ENCODE data around the gene EYS.

Gene EYS

GRCh38 chr6:63821442-63821841 is 1885.6 kb downstream of the EYS start:
- H3K4me3 ChIP-seq (ENCODE audit: low read depth, low read length), result no peak overlapping the region
- H3K4me1 ChIP-seq (ENCODE audit: control insufficient read depth, insufficient read depth, low read length), result peaks cover 8% of the 10 kb centered on the region; the same call in 1 of the 2 replicates
- H3K9ac ChIP-seq (ENCODE audit: low read length), result no peak overlapping the region
- H3K9me3 ChIP-seq (ENCODE audit: control insufficient read depth, insufficient read depth, low read depth, low read length), result no peaks in the 10 kb centered on the region
- H3K36me3 ChIP-seq (ENCODE audit: control insufficient read depth, insufficient read depth, low read length), result no peaks in the 10 kb centered on the region
- no peaks in the 10 kb centered on the region for H3K27me3 ChIP-seq (ENCODE audit: control insufficient read depth, insufficient read depth, low read length)
- no peak overlapping the region for H3K27ac ChIP-seq (ENCODE audit: low read depth, low read length)

GRCh38 chr6:63819831-63820230 is 1887.2 kb downstream of the EYS start:
- Histone ChIP-seq H3K27me3 (ENCODE audit: control insufficient read depth, insufficient read depth, low read length) (no peaks in the 10 kb centered on the region), H3K9me3 (ENCODE audit: control insufficient read depth, insufficient read depth, low read depth, low read length) (no peaks in the 10 kb centered on the region), H3K36me3 (ENCODE audit: control insufficient read depth, insufficient read depth, low read length) (no peaks in the 10 kb centered on the region), H3K4me1 (ENCODE audit: control insufficient read depth, insufficient read depth, low read length) (peaks cover 8% of the 10 kb centered on the region; the same call in 1 of the 2 replicates), H3K27ac (ENCODE audit: low read depth, low read length) (no peak overlapping the region), H3K4me3 (ENCODE audit: low read depth, low read length) (no peak overlapping the region), H3K9ac (ENCODE audit: low read length) (no peak overlapping the region)

GRCh38 chr6:63817492-63818050 is 1889.5 kb downstream of the EYS start:
- no peak overlapping the region for H3K4me3 ChIP-seq (ENCODE audit: low read depth, low read length)

GRCh38 chr6:63816982-63817436 is 1890.0 kb downstream of the EYS start:
- no peak overlapping the region for H3K27ac ChIP-seq (ENCODE audit: low read depth, low read length)
- no peak overlapping the region for H3K9ac ChIP-seq (ENCODE audit: low read length)
- H3K4me3 ChIP-seq (ENCODE audit: low read depth, low read length), result no peak overlapping the region

More at GRCh38 chr6:63817492-63818050, 1889.5 kb downstream of the EYS start:
- no peaks in the 10 kb centered on the region for H3K9me3 ChIP-seq (ENCODE audit: control insufficient read depth, insufficient read depth, low read depth, low read length)
- H3K9ac ChIP-seq (ENCODE audit: low read length), result no peak overlapping the region
- H3K27ac ChIP-seq (ENCODE audit: low read depth, low read length), result no peak overlapping the region
- H3K27me3 ChIP-seq (ENCODE audit: control insufficient read depth, insufficient read depth, low read length), result no peaks in the 10 kb centered on the region
- peaks cover 5% of the 10 kb centered on the region; the same call in 1 of the 2 replicates for H3K4me1 ChIP-seq (ENCODE audit: control insufficient read depth, insufficient read depth, low read length)
- H3K36me3 ChIP-seq (ENCODE audit: control insufficient read depth, insufficient read depth, low read length), result no peaks in the 10 kb centered on the region

GRCh38 chr6:63816401-63816981 is 1890.5 kb downstream of the EYS start:
- H3K4me1 ChIP-seq (ENCODE audit: control insufficient read depth, insufficient read depth, low read length), result peaks cover 5% of the 10 kb centered on the region; the same call in 1 of the 2 replicates
- H3K36me3 ChIP-seq (ENCODE audit: control insufficient read depth, insufficient read depth, low read length), result no peaks in the 10 kb centered on the region
- no peak overlapping the region for H3K4me3 ChIP-seq (ENCODE audit: low read depth, low read length)
- H3K9ac ChIP-seq (ENCODE audit: low read length), result no peak overlapping the region
- no peaks in the 10 kb centered on the region for H3K9me3 ChIP-seq (ENCODE audit: control insufficient read depth, insufficient read depth, low read depth, low read length)
- no peaks in the 10 kb centered on the region for H3K27me3 ChIP-seq (ENCODE audit: control insufficient read depth, insufficient read depth, low read length)
- no peak overlapping the region for H3K27ac ChIP-seq (ENCODE audit: low read depth, low read length)

More at GRCh38 chr6:63816982-63817436, 1890.0 kb downstream of the EYS start:
- H3K27me3 ChIP-seq (ENCODE audit: control insufficient read depth, insufficient read depth, low read length), result no peaks in the 10 kb centered on the region
- no peaks in the 10 kb centered on the region for H3K36me3 ChIP-seq (ENCODE audit: control insufficient read depth, insufficient read depth, low read length)
- H3K9me3 ChIP-seq (ENCODE audit: control insufficient read depth, insufficient read depth, low read depth, low read length), result no peaks in the 10 kb centered on the region
- peaks cover 5% of the 10 kb centered on the region; the same call in 1 of the 2 replicates for H3K4me1 ChIP-seq (ENCODE audit: control insufficient read depth, insufficient read depth, low read length)

- Histone ChIP-seq H3K9me3 (ENCODE audit: control insufficient read depth, insufficient read depth, low read depth, low read length) (no peaks in the 10 kb centered on the region), H3K27me3 (ENCODE audit: control insufficient read depth, insufficient read depth, low read length) (no peaks in the 10 kb centered on the region), H3K27ac (ENCODE audit: low read depth, low read length) (no peak overlapping the region), H3K9ac (ENCODE audit: low read length) (no peak overlapping the region), H3K4me3 (ENCODE audit: low read depth, low read length) (no peak overlapping the region), H3K36me3 (ENCODE audit: control insufficient read depth, insufficient read depth, low read length) (no peaks in the 10 kb centered on the region), H3K4me1 (ENCODE audit: control insufficient read depth, insufficient read depth, low read length) (peaks cover 5% of the 10 kb centered on the region; the same call in 1 of the 2 replicates)
Measured at GRCh38 chr6:63814459-63814858, 1892.6 kb downstream of the EYS start.

GRCh38 chr6:63813566-63814120 is 1893.4 kb downstream of the EYS start:
- Histone ChIP-seq H3K9ac (ENCODE audit: low read length) (no peak overlapping the region), H3K27me3 (ENCODE audit: control insufficient read depth, insufficient read depth, low read length) (no peaks in the 10 kb centered on the region), H3K27ac (ENCODE audit: low read depth, low read length) (no peak overlapping the region), H3K4me1 (ENCODE audit: control insufficient read depth, insufficient read depth, low read length) (peaks cover 5% of the 10 kb centered on the region; the same call in 1 of the 2 replicates), H3K36me3 (ENCODE audit: control insufficient read depth, insufficient read depth, low read length) (no peaks in the 10 kb centered on the region), H3K4me3 (ENCODE audit: low read depth, low read length) (no peak overlapping the region), H3K9me3 (ENCODE audit: control insufficient read depth, insufficient read depth, low read depth, low read length) (no peaks in the 10 kb centered on the region)

- no peaks in the 10 kb centered on the region for H3K27me3 ChIP-seq (ENCODE audit: control insufficient read depth, insufficient read depth, low read length)
Measured at GRCh38 chr6:63808576-63808975, 1898.5 kb downstream of the EYS start.

GRCh38 chr6:63807056-63807455 is 1900.0 kb downstream of the EYS start:
- H3K9ac ChIP-seq (ENCODE audit: low read length), result no peak overlapping the region

More at GRCh38 chr6:63808576-63808975, 1898.5 kb downstream of the EYS start:
- Histone ChIP-seq H3K9ac (ENCODE audit: low read length) (no peak overlapping the region), H3K36me3 (ENCODE audit: control insufficient read depth, insufficient read depth, low read length) (no peaks in the 10 kb centered on the region), H3K4me1 (ENCODE audit: control insufficient read depth, insufficient read depth, low read length) (peaks cover 11% of the 10 kb centered on the region; the same call in 1 of the 2 replicates), H3K4me3 (ENCODE audit: low read depth, low read length) (no peak overlapping the region), H3K27ac (ENCODE audit: low read depth, low read length) (no peak overlapping the region), H3K9me3 (ENCODE audit: control insufficient read depth, insufficient read depth, low read depth, low read length) (no peaks in the 10 kb centered on the region)

GRCh38 chr6:63806573-63806913 is 1900.5 kb downstream of the EYS start:
- Histone ChIP-seq H3K36me3 (ENCODE audit: control insufficient read depth, insufficient read depth, low read length) (no peaks in the 10 kb centered on the region), H3K9me3 (ENCODE audit: control insufficient read depth, insufficient read depth, low read depth, low read length) (no peaks in the 10 kb centered on the region), H3K27me3 (ENCODE audit: control insufficient read depth, insufficient read depth, low read length) (no peaks in the 10 kb centered on the region), H3K9ac (ENCODE audit: low read length) (no peak overlapping the region), H3K4me1 (ENCODE audit: control insufficient read depth, insufficient read depth, low read length) (peaks cover 11% of the 10 kb centered on the region; the same call in 1 of the 2 replicates), H3K27ac (ENCODE audit: low read depth, low read length) (peak overlapping the region; percentile 18; the same call in 1 of the 2 replicates), H3K4me3 (ENCODE audit: low read depth, low read length) (no peak overlapping the region)

More at GRCh38 chr6:63807056-63807455, 1900.0 kb downstream of the EYS start:
- Histone ChIP-seq H3K36me3 (ENCODE audit: control insufficient read depth, insufficient read depth, low read length) (no peaks in the 10 kb centered on the region), H3K27me3 (ENCODE audit: control insufficient read depth, insufficient read depth, low read length) (no peaks in the 10 kb centered on the region), H3K27ac (ENCODE audit: low read depth, low read length) (peak overlapping the region; percentile 18; the same call in 1 of the 2 replicates), H3K4me3 (ENCODE audit: low read depth, low read length) (no peak overlapping the region), H3K4me1 (ENCODE audit: control insufficient read depth, insufficient read depth, low read length) (peaks cover 11% of the 10 kb centered on the region; the same call in 1 of the 2 replicates), H3K9me3 (ENCODE audit: control insufficient read depth, insufficient read depth, low read depth, low read length) (no peaks in the 10 kb centered on the region)
